NK-92 (cell line): ENCODE results near the gene TUBGCP2.

Experiments used
- DNase-seq: peaks from one replicate; lab custom pipeline; 2025; ENCODE audit not compliant: unreplicated experiment; lab: John Stamatoyannopoulos, UW

TUBGCP2 gene

GRCh38 chr10:133307776-133308420 is 774 bp downstream of the TUBGCP2 start:
- peak; percentile 22 for DNase-seq

GRCh38 chr10:133306941-133307379 is 1.7 kb downstream of the TUBGCP2 start:
- DNase-seq = no peak

- no peak for DNase-seq
These were observed 2.6 kb downstream of the TUBGCP2 start for GRCh38 chr10:133306097-133306476.

- no peak for DNase-seq
These were observed 5.5 kb downstream of the TUBGCP2 start for GRCh38 chr10:133303206-133303605.

GRCh38 chr10:133302230-133302629 is 6.4 kb downstream of the TUBGCP2 start:
- DNase-seq = no peak

- DNase-seq = no peak
These were observed 8.9 kb downstream of the TUBGCP2 start for GRCh38 chr10:133299738-133300137.

- DNase-seq = no peak
These were observed 9.4 kb downstream of the TUBGCP2 start for GRCh38 chr10:133299224-133299623.

- no peak for DNase-seq
These were observed 10.2 kb downstream of the TUBGCP2 start for GRCh38 chr10:133298466-133298865.

- DNase-seq = no peak
These were observed 11.2 kb downstream of the TUBGCP2 start for GRCh38 chr10:133297504-133297903.

GRCh38 chr10:133295426-133296320 is 13.0 kb downstream of the TUBGCP2 start:
- no peak for DNase-seq

GRCh38 chr10:133294189-133294588 is 14.5 kb downstream of the TUBGCP2 start:
- DNase-seq = no peak

GRCh38 chr10:133293810-133294119 is 14.9 kb downstream of the TUBGCP2 start:
- no peak for DNase-seq

- DNase-seq = no peak
These were observed 15.5 kb downstream of the TUBGCP2 start for GRCh38 chr10:133292919-133293809.

- DNase-seq = no peak
These were observed 18.9 kb downstream of the TUBGCP2 start for GRCh38 chr10:133289761-133290160.

GRCh38 chr10:133287832-133288500 is 20.7 kb downstream of the TUBGCP2 start:
- no peak for DNase-seq

GRCh38 chr10:133286366-133286765 is 22.3 kb downstream of the TUBGCP2 start:
- DNase-seq = no peak

GRCh38 chr10:133285217-133285616 is 23.5 kb downstream of the TUBGCP2 start:
- no peak for DNase-seq

GRCh38 chr10:133283931-133284330 is 24.7 kb downstream of the TUBGCP2 start:
- no peak for DNase-seq

GRCh38 chr10:133282846-133283390 is 25.8 kb downstream of the TUBGCP2 start:
- DNase-seq = no peak

GRCh38 chr10:133281628-133282372 is 26.9 kb downstream of the TUBGCP2 start:
- no peak for DNase-seq
